Astrocyte (in vitro differentiated cells and primary cell): ENCODE data around the gene ATXN1. TPM values are rescaled to one million over a fixed set of nuclear protein-coding genes. Genes with fewer than 3 reads are reported as not detected.

Experiments
- DNase-seq: peaks from one replicate; pipeline ENCODE4 v3.0.0-alpha.2; 2010; ENCODE audit warnings: low read depth
- FAIRE-seq: peaks from 2 replicates; lab custom pipeline; 2011; peaks lifted over from hg19 to GRCh38; lab: Jason Lieb, UNC
- H2AFZ ChIP-seq: 2 replicates; pipeline ENCODE4 v1.6.0; 2012; ENCODE audit warnings: low read depth, low read length, inconsistent platforms
- H3K27ac ChIP-seq: 2 replicates; pipeline ENCODE4 v1.5.1; 2011; ENCODE audit warnings: low read depth, low read length, inconsistent platforms
- H3K27me3 ChIP-seq: 2 replicates; pipeline ENCODE4 v1.6.0; 2011; ENCODE audit warnings: low read length, inconsistent platforms; ENCODE audit not compliant: insufficient read depth
- H3K36me3 ChIP-seq: 2 replicates; pipeline ENCODE4 v1.5.1; 2011; ENCODE audit warnings: low read length, inconsistent platforms; ENCODE audit not compliant: insufficient read depth
- H3K4me1 ChIP-seq: 2 replicates; pipeline ENCODE4 v1.5.1; 2011; ENCODE audit warnings: low read length, inconsistent platforms; ENCODE audit not compliant: insufficient read depth
- H3K4me2 ChIP-seq: 2 replicates; pipeline ENCODE4 v1.6.0; 2012; ENCODE audit warnings: low read length, inconsistent platforms
- H3K4me3 ChIP-seq: 2 replicates; pipeline ENCODE4 v1.5.1; 2011; ENCODE audit warnings: low read depth, mild to moderate bottlenecking, low read length, inconsistent platforms; ENCODE audit not compliant: insufficient read depth
- H3K79me2 ChIP-seq: 2 replicates; pipeline ENCODE4 v1.6.0; 2012; ENCODE audit warnings: mild to moderate bottlenecking, low read length, inconsistent platforms; ENCODE audit not compliant: insufficient read depth
- H3K9ac ChIP-seq: 2 replicates; pipeline ENCODE4 v1.6.0; 2012; ENCODE audit warnings: mild to moderate bottlenecking, low read length, inconsistent platforms
- H3K9me3 ChIP-seq: 2 replicates; pipeline ENCODE4 v1.5.1; 2012; ENCODE audit warnings: low read depth, mild to moderate bottlenecking, low read length, inconsistent platforms; ENCODE audit not compliant: insufficient read depth
- H4K20me1 ChIP-seq: 2 replicates; pipeline ENCODE4 v1.6.0; 2012; ENCODE audit warnings: low read length, inconsistent platforms; ENCODE audit not compliant: insufficient read depth
- H3K27ac Mint-ChIP-seq: one replicate; pipeline ENCODE4 v1.8.0; 2021; ENCODE audit warnings: mild to moderate bottlenecking, mixed read lengths; ENCODE audit not compliant: unreplicated experiment
- H3K27me3 Mint-ChIP-seq: one replicate; pipeline ENCODE4 v1.8.0; 2021; ENCODE audit warnings: low read depth, mixed read lengths; ENCODE audit not compliant: unreplicated experiment
- H3K36me3 Mint-ChIP-seq: one replicate; pipeline ENCODE4 v1.8.0; 2021; ENCODE audit warnings: low read depth, mixed read lengths; ENCODE audit not compliant: unreplicated experiment
- H3K4me1 Mint-ChIP-seq: one replicate; pipeline ENCODE4 v1.8.0; 2021; ENCODE audit warnings: low read depth, mixed read lengths; ENCODE audit not compliant: unreplicated experiment
- H3K4me3 Mint-ChIP-seq: one replicate; pipeline ENCODE4 v1.8.0; 2021; ENCODE audit warnings: mild to moderate bottlenecking, moderate library complexity, mixed read lengths; ENCODE audit not compliant: unreplicated experiment
- H3K9me3 Mint-ChIP-seq: one replicate; pipeline ENCODE4 v1.8.0; 2021; ENCODE audit warnings: mild to moderate bottlenecking, mixed read lengths; ENCODE audit not compliant: unreplicated experiment
- CTCF ChIP-seq: IDR thresholded peaks from 2 replicates; pipeline ENCODE4 v1.5.1; 2011; ENCODE audit warnings: low read depth, mild to moderate bottlenecking, inconsistent platforms, low read length, moderate library complexity; ENCODE audit not compliant: insufficient read depth
- EZH2 ChIP-seq: IDR thresholded peaks from 2 replicates; pipeline ENCODE4 v1.6.1; 2012; ENCODE audit warnings: mild to moderate bottlenecking, low read length, inconsistent platforms; ENCODE audit not compliant: insufficient read depth
- total RNA-seq: library from RNA; stranded (reverse); gene quantifications from 2 replicates; pipeline ENCODE4 v1.2.1, GENCODE V29; 2021

The ATXN1 gene
- total RNA-seq, 1 donor from 2014 or later: 70.9 TPM

GRCh38 chr6:16324606-16325225, 436.5 kb downstream of the ATXN1 start:
- FAIRE-seq: no peak
- DNase-seq: peak; percentile 50
- H3K4me3 ChIP-seq: no peak overlapping the region
- Mint-ChIP-seq H3K9me3 (no peaks in the 10 kb centered on the region), H3K36me3 (peaks cover 24% of the 10 kb centered on the region), H3K4me1 (peaks cover 41% of the 10 kb centered on the region), H3K4me3 (peak overlapping the region; percentile 0), H3K27ac (no peak overlapping the region), H3K27me3 (no peaks in the 10 kb centered on the region)
- H3K4me2 ChIP-seq: peak overlapping the region; percentile 42
- H3K4me1 ChIP-seq: peaks cover 43% of the 10 kb centered on the region
- H3K9me3 ChIP-seq: no peaks in the 10 kb centered on the region
- H4K20me1 ChIP-seq: peaks cover 27% of the 10 kb centered on the region
- no peaks in the 10 kb centered on the region for H3K36me3 ChIP-seq
- no peak overlapping the region for H3K9ac ChIP-seq
- H3K27ac ChIP-seq: no peak overlapping the region
- peaks cover 3% of the 10 kb centered on the region for H3K79me2 ChIP-seq
- TF ChIP-seq EZH2 (no peak), CTCF (no peak)
- H3K27me3 ChIP-seq: no peaks in the 10 kb centered on the region
- H2AFZ ChIP-seq: no peak overlapping the region

- Mint-ChIP-seq H3K27ac (no peak overlapping the region), H3K4me1 (peaks cover 45% of the 10 kb centered on the region), H3K9me3 (no peaks in the 10 kb centered on the region), H3K4me3 (no peak overlapping the region), H3K27me3 (no peaks in the 10 kb centered on the region), H3K36me3 (peaks cover 24% of the 10 kb centered on the region)
- TF ChIP-seq CTCF (no peak), EZH2 (no peak)
- H3K9me3 ChIP-seq: no peaks in the 10 kb centered on the region
- H3K27ac ChIP-seq: no peak overlapping the region
- no peaks in the 10 kb centered on the region for H3K27me3 ChIP-seq
- no peaks in the 10 kb centered on the region for H3K36me3 ChIP-seq
- DNase-seq: no peak
- FAIRE-seq: no peak
- no peak overlapping the region for H2AFZ ChIP-seq
- H3K4me3 ChIP-seq: no peak overlapping the region
- H3K9ac ChIP-seq: no peak overlapping the region
- H3K79me2 ChIP-seq: peaks cover 3% of the 10 kb centered on the region
- peaks cover 26% of the 10 kb centered on the region for H4K20me1 ChIP-seq
- H3K4me2 ChIP-seq: peak overlapping the region; percentile 42
- H3K4me1 ChIP-seq: peaks cover 48% of the 10 kb centered on the region
Measured at GRCh38 chr6:16324184-16324583, 437.1 kb downstream of the ATXN1 start.

GRCh38 chr6:16322666-16323312, 438.5 kb downstream of the ATXN1 start:
- H3K27ac ChIP-seq: peak overlapping the region; percentile 79
- H3K36me3 Mint-ChIP-seq: peaks cover 20% of the 10 kb centered on the region
- peak overlapping the region; percentile 71 for H3K4me2 ChIP-seq
- H3K4me3 ChIP-seq: no peak overlapping the region
- H3K27me3 Mint-ChIP-seq: no peaks in the 10 kb centered on the region
- TF ChIP-seq EZH2 (no peak), CTCF (no peak)
- DNase-seq (peak; percentile 95), FAIRE-seq (no peak)
- H3K27me3 ChIP-seq: no peaks in the 10 kb centered on the region
- H3K9me3 ChIP-seq: no peaks in the 10 kb centered on the region
- H2AFZ ChIP-seq: no peak overlapping the region
- no peaks in the 10 kb centered on the region for H3K9me3 Mint-ChIP-seq
- H3K4me3 Mint-ChIP-seq: peak overlapping the region; percentile 60
- H3K4me1 ChIP-seq: peaks cover 61% of the 10 kb centered on the region
- peak overlapping the region; percentile 71 for H3K9ac ChIP-seq
- H3K79me2 ChIP-seq: peaks cover 3% of the 10 kb centered on the region
- H3K36me3 ChIP-seq: no peaks in the 10 kb centered on the region
- peaks cover 59% of the 10 kb centered on the region for H3K4me1 Mint-ChIP-seq
- peaks cover 26% of the 10 kb centered on the region for H4K20me1 ChIP-seq
- peak overlapping the region; percentile 92 for H3K27ac Mint-ChIP-seq
